22Rv1 (cell line): ENCODE results near the gene PDE6D.
A peak's percentile ranks its signal among the peaks of the same experiment; 100 is the strongest.

Experiments
- H3K27ac ChIP-seq: fragments of 450-650 bp; 2 replicates; pipeline ENCODE4 v1.5.1; 2017
- ZFX ChIP-seq: fragments of 450-650 bp; IDR thresholded peaks from 2 replicates; pipeline ENCODE4 v1.6.1; 2017; ENCODE audit warnings: antibody characterized with exemption, borderline replicate concordance
- TF ChIP-seq, protein P1 (sequence below): fragments of 450-650 bp; IDR thresholded peaks from 2 replicates; pipeline ENCODE4 v1.5.1; 2017; ENCODE audit warnings: mild to moderate bottlenecking

The PDE6D gene

DNA sequence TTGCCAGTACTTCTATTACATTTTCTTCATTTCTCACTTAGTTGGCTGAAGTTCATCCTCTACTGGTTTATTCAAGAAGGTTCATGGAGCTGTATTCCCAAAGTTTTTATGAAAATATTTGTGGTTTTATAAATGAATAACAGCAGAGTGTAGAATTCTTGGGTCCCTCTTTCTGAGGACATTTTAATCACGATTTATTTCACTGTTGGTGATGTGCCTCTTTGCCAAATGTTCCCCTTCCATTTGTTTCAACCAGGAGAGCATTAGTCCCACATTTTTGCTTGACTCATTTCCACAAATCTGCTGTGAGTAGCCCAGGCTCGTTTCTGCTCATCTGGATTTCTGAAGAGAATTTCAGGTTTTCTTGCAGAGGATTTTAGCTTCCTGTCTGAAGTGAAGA lies 25.9 kb upstream of the PDE6D start:
- TF ChIP-seq, protein P1, sequence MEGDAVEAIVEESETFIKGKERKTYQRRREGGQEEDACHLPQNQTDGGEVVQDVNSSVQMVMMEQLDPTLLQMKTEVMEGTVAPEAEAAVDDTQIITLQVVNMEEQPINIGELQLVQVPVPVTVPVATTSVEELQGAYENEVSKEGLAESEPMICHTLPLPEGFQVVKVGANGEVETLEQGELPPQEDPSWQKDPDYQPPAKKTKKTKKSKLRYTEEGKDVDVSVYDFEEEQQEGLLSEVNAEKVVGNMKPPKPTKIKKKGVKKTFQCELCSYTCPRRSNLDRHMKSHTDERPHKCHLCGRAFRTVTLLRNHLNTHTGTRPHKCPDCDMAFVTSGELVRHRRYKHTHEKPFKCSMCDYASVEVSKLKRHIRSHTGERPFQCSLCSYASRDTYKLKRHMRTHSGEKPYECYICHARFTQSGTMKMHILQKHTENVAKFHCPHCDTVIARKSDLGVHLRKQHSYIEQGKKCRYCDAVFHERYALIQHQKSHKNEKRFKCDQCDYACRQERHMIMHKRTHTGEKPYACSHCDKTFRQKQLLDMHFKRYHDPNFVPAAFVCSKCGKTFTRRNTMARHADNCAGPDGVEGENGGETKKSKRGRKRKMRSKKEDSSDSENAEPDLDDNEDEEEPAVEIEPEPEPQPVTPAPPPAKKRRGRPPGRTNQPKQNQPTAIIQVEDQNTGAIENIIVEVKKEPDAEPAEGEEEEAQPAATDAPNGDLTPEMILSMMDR, result no peak
- TF ChIP-seq ZFX, result no peak
- H3K27ac ChIP-seq, result no peak overlapping the region

DNA sequence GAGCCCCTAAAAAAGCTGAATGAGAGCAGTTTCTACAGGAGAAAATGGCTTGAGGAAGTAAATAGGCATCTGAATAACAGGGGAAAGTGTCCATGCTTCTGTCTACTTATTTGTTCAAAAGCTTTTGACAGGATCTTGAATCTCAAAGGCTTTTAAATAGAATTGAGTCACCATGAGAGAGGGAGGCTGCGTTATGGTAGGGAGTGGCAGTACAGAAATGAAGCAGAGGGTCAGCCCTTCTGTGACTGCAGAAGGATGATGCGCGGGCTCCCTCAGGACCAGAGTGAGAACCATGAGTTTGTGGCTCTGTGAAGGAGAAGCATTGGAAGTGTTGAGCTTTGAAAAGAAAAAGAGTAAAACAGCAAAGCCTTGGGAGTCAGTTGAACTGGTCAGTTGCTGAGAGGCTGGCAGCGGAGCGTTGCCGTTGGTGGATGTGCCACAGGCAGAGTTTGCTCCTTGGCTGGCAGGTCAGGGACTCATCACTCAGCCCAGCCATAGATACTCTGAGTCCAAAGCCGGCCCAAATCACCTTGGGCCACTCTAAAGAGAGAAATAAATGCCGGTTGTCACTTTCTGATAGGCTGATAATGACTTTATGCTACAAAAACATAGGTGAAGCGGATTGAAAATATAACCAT lies 22.5 kb upstream of the PDE6D start:
- TF ChIP-seq, protein P1, result no peak
- TF ChIP-seq ZFX, result no peak
- no peak overlapping the region for H3K27ac ChIP-seq

DNA sequence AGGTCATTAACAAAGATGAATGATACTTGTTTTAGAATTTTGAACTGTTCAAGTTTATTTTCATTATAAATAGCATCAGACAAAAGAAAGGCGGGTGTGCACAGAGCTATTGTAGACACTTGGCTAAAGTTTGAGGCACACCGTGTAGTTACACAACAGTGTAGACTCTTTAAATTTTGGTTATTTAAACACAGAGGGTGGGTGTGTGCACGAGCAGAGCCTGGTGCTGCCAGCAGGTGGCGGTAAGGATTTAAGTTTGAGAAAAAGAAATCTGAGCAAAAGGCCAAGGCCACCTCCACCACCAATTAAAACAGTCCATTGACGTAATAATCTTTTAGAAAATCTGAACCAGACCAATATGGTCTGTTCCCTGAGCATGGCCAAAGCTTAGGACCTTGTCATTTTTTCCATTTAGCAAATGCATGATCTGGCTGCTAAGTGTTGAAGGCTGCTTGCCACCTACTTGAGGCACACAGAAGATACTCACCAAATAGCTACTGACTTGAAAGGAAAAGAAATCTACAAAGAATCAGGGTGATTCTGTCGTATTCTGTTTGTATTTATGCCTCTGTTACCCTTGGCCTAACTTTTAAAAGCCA lies 19.5 kb upstream of the PDE6D start:
- TF ChIP-seq, protein P1, result peak; percentile 80
- TF ChIP-seq ZFX, result no peak
- H3K27ac ChIP-seq, result no peak overlapping the region

DNA sequence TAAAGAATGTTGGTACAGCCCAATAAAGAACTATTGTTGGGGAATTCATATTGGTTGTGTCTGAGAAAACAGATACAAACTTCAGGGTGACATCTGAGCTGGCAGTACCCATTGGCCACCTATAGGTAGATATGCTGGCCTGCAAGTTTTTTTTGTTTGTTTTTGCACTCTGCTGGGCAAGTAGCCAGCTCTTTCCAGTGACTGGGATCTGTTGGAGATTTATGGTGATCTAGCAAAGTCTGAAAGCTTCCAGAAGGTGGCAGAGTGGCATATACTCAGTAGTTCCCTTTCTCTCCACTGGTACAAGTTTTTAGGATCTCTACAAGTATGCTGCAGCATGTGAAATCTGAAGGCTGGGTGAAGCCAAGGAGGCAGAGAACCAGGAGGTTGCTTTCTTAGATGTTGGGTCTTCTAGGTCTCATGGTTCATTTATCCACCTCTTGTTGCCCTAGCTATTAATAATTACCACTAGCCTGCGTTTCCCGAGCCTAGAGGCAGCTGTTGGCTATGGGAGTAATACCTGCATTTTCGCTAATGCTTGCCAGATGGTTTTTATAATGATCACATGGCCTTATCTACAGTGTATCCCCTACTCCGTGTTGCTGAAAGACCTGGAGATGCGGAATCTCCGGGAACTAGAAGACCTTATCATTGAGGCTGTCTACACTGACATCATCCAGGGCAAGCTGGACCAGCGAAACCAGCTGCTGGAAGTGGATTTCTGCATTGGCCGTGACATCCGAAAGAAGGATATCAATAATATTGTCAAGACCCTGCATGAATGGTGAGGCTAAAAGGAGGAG lies 14.6 kb upstream of the PDE6D start:
- no peak for TF ChIP-seq ZFX
- TF ChIP-seq, protein P1, result peak; percentile 78
- H3K27ac ChIP-seq, result peak overlapping the region; percentile 37

DNA sequence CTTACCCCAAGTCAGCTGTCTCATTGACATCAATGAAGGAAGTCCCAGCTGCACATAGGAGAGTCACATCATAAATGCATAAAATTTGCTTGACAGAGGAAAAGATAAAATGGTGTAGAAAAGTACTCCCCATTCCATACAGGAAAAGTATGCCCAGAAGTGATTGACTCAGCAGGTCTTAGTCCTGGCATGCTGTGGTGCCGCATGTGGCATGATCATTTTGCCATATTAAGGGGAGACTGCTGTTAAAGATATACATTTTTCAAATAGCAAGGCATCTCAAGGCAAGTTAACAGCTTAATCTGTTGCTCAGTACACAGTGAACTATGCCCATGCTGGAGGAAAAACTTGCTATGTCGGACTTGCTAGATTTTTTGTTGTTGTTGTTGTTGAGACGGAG lies 13.3 kb upstream of the PDE6D start:
- H3K27ac ChIP-seq, result no peak overlapping the region
- TF ChIP-seq, protein P1, result no peak
- TF ChIP-seq ZFX, result no peak

DNA sequence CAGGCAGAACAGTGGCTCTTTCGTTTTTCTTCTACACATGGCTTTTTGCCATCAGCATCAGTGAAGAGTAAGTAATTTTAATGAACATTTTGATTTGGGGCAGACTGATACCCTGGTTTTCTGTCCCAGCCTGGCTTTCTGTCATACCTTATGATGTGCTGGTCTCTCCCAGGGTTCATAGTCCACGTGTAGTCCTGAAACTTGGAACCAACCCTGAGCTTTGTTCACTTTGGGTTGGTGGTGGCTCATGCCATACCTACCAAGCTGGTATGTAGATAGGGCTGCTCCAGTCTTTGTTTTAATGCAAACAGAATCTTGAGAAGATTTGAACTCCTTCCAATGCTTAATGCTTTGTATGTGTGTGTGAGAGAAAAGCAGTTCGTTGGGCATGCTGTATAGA lies 10.0 kb upstream of the PDE6D start:
- no peak for TF ChIP-seq ZFX
- TF ChIP-seq, protein P1, result no peak
- H3K27ac ChIP-seq, result no peak overlapping the region

DNA sequence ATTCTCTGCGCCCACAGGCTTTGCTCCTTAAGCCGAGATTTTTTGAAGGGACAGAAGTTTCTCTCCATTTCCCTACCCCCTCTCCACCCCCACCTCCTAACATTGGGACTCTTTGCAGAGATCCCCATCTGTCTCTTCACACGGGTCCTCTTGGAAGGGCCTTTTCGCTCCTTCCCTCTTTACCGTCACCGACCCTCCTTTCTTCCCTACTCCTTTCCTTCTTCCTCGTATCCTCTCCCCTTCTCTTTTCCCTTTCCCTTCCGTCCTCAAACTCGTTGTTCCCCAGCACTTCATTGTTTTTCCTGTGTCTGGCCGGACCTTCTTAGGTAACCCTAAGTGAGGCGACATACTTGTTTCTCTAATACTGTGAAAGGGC lies 5.8 kb upstream of the PDE6D start:
- TF ChIP-seq, protein P1, result peak; percentile 31
- TF ChIP-seq ZFX, result no peak
- H3K27ac ChIP-seq, result peak overlapping the region; percentile 66
